Natural killer cell (primary cell): ENCODE measurements around the gene GSN. TPM values are rescaled to one million over a fixed set of nuclear protein-coding genes. Genes with fewer than 3 reads are reported as not detected.

Source experiments
- ATAC-seq, 3 donors: fragments of 150-1000 bp in 2 of 3; fragments of 200-7000 bp in 1 of 3; cut with Tn5 transposase; 1 replicate in 1 of 3; 2 replicates in 2 of 3; pipeline ENCODE4 v1.10.0; 2021; ENCODE audit warnings: mild to moderate bottlenecking in 2 of 3, moderate library complexity in 2 of 3
- DNase-seq, 2 donors: peaks; one replicate each; pipeline versions ENCODE4 v3.0.0 to v3.0.0-alpha.2; 2013 to 2021; ENCODE audit warnings: mixed read lengths in 1 of 2
- H3K27ac ChIP-seq: one replicate; pipeline ENCODE4 v1.5.1; 2013; ENCODE audit warnings: mild to moderate bottlenecking, low read length
- H3K27me3 ChIP-seq: one replicate; pipeline ENCODE4 v1.6.1; 2013; ENCODE audit warnings: low read length; ENCODE audit not compliant: control insufficient read depth, insufficient read depth
- H3K36me3 ChIP-seq: one replicate; pipeline ENCODE4 v1.6.1; 2013; ENCODE audit warnings: low read length; ENCODE audit not compliant: control insufficient read depth, insufficient read depth
- H3K4me1 ChIP-seq: one replicate; pipeline ENCODE4 v1.6.1; 2013; ENCODE audit warnings: low read length; ENCODE audit not compliant: control insufficient read depth, insufficient read depth
- H3K4me3 ChIP-seq: one replicate; pipeline ENCODE4 v1.5.1; 2013; ENCODE audit warnings: low read length
- H3K9me3 ChIP-seq: one replicate; pipeline ENCODE4 v1.6.1; 2013; ENCODE audit warnings: low read length; ENCODE audit not compliant: control insufficient read depth, insufficient read depth
- H3K27ac Mint-ChIP-seq, 2 donors: one replicate each; pipeline ENCODE4 v1.8.0; 2022; ENCODE audit warnings: mild to moderate bottlenecking in 2 of 2, mixed read lengths in 2 of 2, moderate library complexity in 1 of 2
- H3K27me3 Mint-ChIP-seq, 2 donors: one replicate each; pipeline ENCODE4 v1.8.0; 2022; ENCODE audit warnings: low read depth in 2 of 2, mixed read lengths in 2 of 2
- H3K36me3 Mint-ChIP-seq: one replicate; pipeline ENCODE4 v1.8.0; 2022; ENCODE audit warnings: mixed read lengths
- H3K4me1 Mint-ChIP-seq, 2 donors: one replicate each; pipeline ENCODE4 v1.8.0; 2022; ENCODE audit warnings: mixed read lengths in 2 of 2
- H3K4me3 Mint-ChIP-seq: one replicate; pipeline ENCODE4 v1.8.0; 2022; ENCODE audit warnings: mild to moderate bottlenecking, moderate library complexity, mixed read lengths
- H3K9me3 Mint-ChIP-seq, 2 donors: one replicate each; pipeline ENCODE4 v1.8.0; 2022; ENCODE audit warnings: mixed read lengths in 2 of 2
- CTCF ChIP-seq: fragments of 200-600 bp; IDR thresholded peaks from one replicate; pipeline ENCODE4 v1.8.0; 2022; ENCODE audit warnings: antibody characterized with exemption
- WGBS: methylation state at CpG from one replicate; pipeline ENCODE4 v1.1.7; 2013; ENCODE audit warnings: missing lambda C conversion rate; ENCODE audit not compliant: insufficient coverage; 5-methylcytosine and 5-hydroxymethylcytosine counted together
- intact Hi-C: fragments of 100-400 bp; cut with micrococcal nuclease; formaldehyde crosslinking; loops from one replicate; pipeline ENCODE4 v1.14.2; 2022
- total RNA-seq, 4 donors: library from RNA; stranded (reverse); fragments of 120-200 nt in 1 of 4; gene quantifications; one replicate each; pipeline versions ENCODE4 v1.2.3 to v1.2.4, GENCODE V29; 2013 to 2022

The GSN gene
- total RNA-seq, 3 donors from 2014 or later (not counting 1 experiment from before 2014, with no cell fraction given): 92.9 to 103 (median 103) TPM

GRCh38 chr9:121317737-121318630 is 50.0 kb downstream of the GSN start:
- H3K27me3 Mint-ChIP-seq: no peaks in the 10 kb centered on the region
- Histone ChIP-seq H3K27me3 (no peaks in the 10 kb centered on the region), H3K27ac (no peak overlapping the region), H3K36me3 (peaks cover 33% of the 10 kb centered on the region), H3K4me1 (peaks cover 15% of the 10 kb centered on the region), H3K9me3 (no peaks in the 10 kb centered on the region), H3K4me3 (no peak overlapping the region)
- H3K9me3 Mint-ChIP-seq: no peaks in the 10 kb centered on the region
- WGBS: 98% methylated on average over 4 of the region's 6 CpGs
- peak overlapping the region; percentile 44 to 45 for H3K27ac Mint-ChIP-seq
- intact Hi-C loops: no loop called here
- TF ChIP-seq CTCF: no peak
- H3K4me1 Mint-ChIP-seq: peaks cover 24 to 33% of the 10 kb centered on the region in 2 donors
- no peak for DNase-seq
- no peak for ATAC-seq
- H3K4me3 Mint-ChIP-seq: no peak overlapping the region
- peaks cover 8% of the 10 kb centered on the region for H3K36me3 Mint-ChIP-seq

- intact Hi-C loops: no loop called here
- Mint-ChIP-seq H3K27ac (peak overlapping the region in 1 of 2 donors; percentile 24), H3K4me1 (peaks cover 25 to 34% of the 10 kb centered on the region in 2 donors), H3K4me3 (peak overlapping the region; percentile 6), H3K36me3 (peaks cover 6% of the 10 kb centered on the region), H3K9me3 (no peaks in the 10 kb centered on the region), H3K27me3 (no peaks in the 10 kb centered on the region)
- Histone ChIP-seq H3K27me3 (no peaks in the 10 kb centered on the region), H3K27ac (no peak overlapping the region), H3K4me1 (peaks cover 15% of the 10 kb centered on the region), H3K4me3 (no peak overlapping the region), H3K36me3 (peaks cover 29% of the 10 kb centered on the region), H3K9me3 (no peaks in the 10 kb centered on the region)
- TF ChIP-seq CTCF: no peak
- ATAC-seq: no peak
- 91% methylated on average over 19 of the region's 19 CpGs for WGBS
- no peak for DNase-seq
Measured at GRCh38 chr9:121318631-121319382, 50.8 kb downstream of the GSN start.

GRCh38 chr9:121319383-121319780 is 51.4 kb downstream of the GSN start:
- ATAC-seq: no peak
- H3K36me3 Mint-ChIP-seq: peaks cover under 1% of the 10 kb centered on the region
- 94% methylated on average over 3 of the region's 5 CpGs for WGBS
- no peak overlapping the region for H3K4me3 Mint-ChIP-seq
- no peaks in the 10 kb centered on the region for H3K27me3 ChIP-seq
- no peaks in the 10 kb centered on the region for H3K9me3 Mint-ChIP-seq
- TF ChIP-seq CTCF: no peak
- no peak for DNase-seq
- H3K9me3 ChIP-seq: no peaks in the 10 kb centered on the region
- peaks cover 15% of the 10 kb centered on the region for H3K4me1 ChIP-seq
- peaks cover 31% of the 10 kb centered on the region for H3K36me3 ChIP-seq
- no peaks in the 10 kb centered on the region for H3K27me3 Mint-ChIP-seq
- peak overlapping the region; percentile 24 to 62 for H3K27ac Mint-ChIP-seq
- H3K4me3 ChIP-seq: no peak overlapping the region
- H3K27ac ChIP-seq: no peak overlapping the region
- peaks cover 25 to 34% of the 10 kb centered on the region in 2 donors for H3K4me1 Mint-ChIP-seq
- intact Hi-C loops: no loop called here
